ENCODE data around the gene MYH11.
"Not testable (repeated sequence)": the region's sequence is repeated elsewhere in the genome, so short reads cannot be mapped to it uniquely, and the experiment has no call there.

The MYH11 gene

GRCh38 chr16:15790458-15790857 is 66.4 kb downstream of the MYH11 start:
- Mint-ChIP-seq H3K9me3 (no peaks in the 10 kb centered on the region), H3K27me3 (no peaks in the 10 kb centered on the region)
- DNase-seq = no peak

GRCh38 chr16:15789816-15790215 is 67.0 kb downstream of the MYH11 start:
- not testable (repeated sequence) for H3K27me3 Mint-ChIP-seq

More at GRCh38 chr16:15790458-15790857, 66.4 kb downstream of the MYH11 start:
- no peaks in the 10 kb centered on the region for H3K36me3 Mint-ChIP-seq (ENCODE audit: low read depth)
- no peak overlapping the region for H3K27ac Mint-ChIP-seq
- no peaks in the 10 kb centered on the region for H3K4me1 Mint-ChIP-seq (ENCODE audit: low read depth)
- H3K4me3 Mint-ChIP-seq = no peak overlapping the region

GRCh38 chr16:15788846-15789239 is 68.0 kb downstream of the MYH11 start:
- no peak for DNase-seq
- Mint-ChIP-seq H3K27ac (no peak overlapping the region), H3K4me1 (ENCODE audit: low read depth) (no peaks in the 10 kb centered on the region), H3K9me3 (no peaks in the 10 kb centered on the region), H3K4me3 (no peak overlapping the region), H3K36me3 (ENCODE audit: low read depth) (no peaks in the 10 kb centered on the region), H3K27me3 (no peaks in the 10 kb centered on the region)

More at GRCh38 chr16:15789816-15790215, 67.0 kb downstream of the MYH11 start:
- H3K9me3 Mint-ChIP-seq; H3K36me3 Mint-ChIP-seq (ENCODE audit: low read depth); H3K27ac Mint-ChIP-seq; H3K4me1 Mint-ChIP-seq (ENCODE audit: low read depth); H3K4me3 Mint-ChIP-seq; DNase-seq: not testable (repeated sequence)

GRCh38 chr16:15786501-15786900 is 70.3 kb downstream of the MYH11 start:
- DNase-seq = no peak
- Mint-ChIP-seq H3K36me3 (ENCODE audit: low read depth) (no peaks in the 10 kb centered on the region), H3K9me3 (no peaks in the 10 kb centered on the region), H3K4me3 (no peak overlapping the region), H3K4me1 (ENCODE audit: low read depth) (no peaks in the 10 kb centered on the region), H3K27ac (no peak overlapping the region), H3K27me3 (no peaks in the 10 kb centered on the region)

GRCh38 chr16:15785386-15786059 is 71.3 kb downstream of the MYH11 start:
- no peak overlapping the region for H3K27ac Mint-ChIP-seq
- H3K36me3 Mint-ChIP-seq (ENCODE audit: low read depth) = no peaks in the 10 kb centered on the region
- H3K9me3 Mint-ChIP-seq = no peaks in the 10 kb centered on the region
- DNase-seq = no peak
- H3K4me3 Mint-ChIP-seq = no peak overlapping the region
- no peaks in the 10 kb centered on the region for H3K4me1 Mint-ChIP-seq (ENCODE audit: low read depth)
- no peaks in the 10 kb centered on the region for H3K27me3 Mint-ChIP-seq

- Mint-ChIP-seq H3K36me3 (ENCODE audit: low read depth) (no peaks in the 10 kb centered on the region), H3K4me1 (ENCODE audit: low read depth) (no peaks in the 10 kb centered on the region), H3K4me3 (no peak overlapping the region), H3K9me3 (no peaks in the 10 kb centered on the region), H3K27ac (no peak overlapping the region), H3K27me3 (no peaks in the 10 kb centered on the region)
- no peak for DNase-seq
These were observed 72.8 kb downstream of the MYH11 start for GRCh38 chr16:15783985-15784384.

- H3K36me3 Mint-ChIP-seq (ENCODE audit: low read depth) = no peaks in the 10 kb centered on the region
- H3K4me3 Mint-ChIP-seq = no peak overlapping the region
- no peaks in the 10 kb centered on the region for H3K9me3 Mint-ChIP-seq
- no peak for DNase-seq
- H3K4me1 Mint-ChIP-seq (ENCODE audit: low read depth) = no peaks in the 10 kb centered on the region
- no peaks in the 10 kb centered on the region for H3K27me3 Mint-ChIP-seq
- H3K27ac Mint-ChIP-seq = no peak overlapping the region
These were observed 74.1 kb downstream of the MYH11 start for GRCh38 chr16:15782573-15783365.

- Mint-ChIP-seq H3K9me3 (no peaks in the 10 kb centered on the region), H3K27ac (no peak overlapping the region), H3K4me1 (ENCODE audit: low read depth) (no peaks in the 10 kb centered on the region), H3K36me3 (ENCODE audit: low read depth) (no peaks in the 10 kb centered on the region), H3K27me3 (no peaks in the 10 kb centered on the region), H3K4me3 (no peak overlapping the region)
- no peak for DNase-seq
These were observed 75.2 kb downstream of the MYH11 start for GRCh38 chr16:15781650-15782049.

- Mint-ChIP-seq H3K27me3 (no peaks in the 10 kb centered on the region), H3K4me3 (no peak overlapping the region), H3K9me3 (no peaks in the 10 kb centered on the region), H3K36me3 (ENCODE audit: low read depth) (no peaks in the 10 kb centered on the region), H3K4me1 (ENCODE audit: low read depth) (no peaks in the 10 kb centered on the region), H3K27ac (no peak overlapping the region)
- no peak for DNase-seq
These were observed 76.0 kb downstream of the MYH11 start for GRCh38 chr16:15780805-15781204.

GRCh38 chr16:15779664-15780351 is 77.0 kb downstream of the MYH11 start:
- H3K4me1 Mint-ChIP-seq (ENCODE audit: low read depth) = no peaks in the 10 kb centered on the region
- H3K4me3 Mint-ChIP-seq = no peak overlapping the region
- no peak overlapping the region for H3K27ac Mint-ChIP-seq
- H3K9me3 Mint-ChIP-seq = no peaks in the 10 kb centered on the region
- H3K36me3 Mint-ChIP-seq (ENCODE audit: low read depth) = no peaks in the 10 kb centered on the region
- no peak for DNase-seq
- H3K27me3 Mint-ChIP-seq = no peaks in the 10 kb centered on the region

- Mint-ChIP-seq H3K4me3 (no peak overlapping the region), H3K36me3 (ENCODE audit: low read depth) (no peaks in the 10 kb centered on the region), H3K27ac (no peak overlapping the region), H3K9me3 (no peaks in the 10 kb centered on the region), H3K27me3 (no peaks in the 10 kb centered on the region), H3K4me1 (ENCODE audit: low read depth) (no peaks in the 10 kb centered on the region)
- no peak for DNase-seq
These were observed 77.7 kb downstream of the MYH11 start for GRCh38 chr16:15778999-15779614.

GRCh38 chr16:15778204-15778743 is 78.6 kb downstream of the MYH11 start:
- Mint-ChIP-seq H3K4me1 (ENCODE audit: low read depth) (no peaks in the 10 kb centered on the region), H3K9me3 (no peaks in the 10 kb centered on the region), H3K36me3 (ENCODE audit: low read depth) (no peaks in the 10 kb centered on the region), H3K4me3 (no peak overlapping the region), H3K27me3 (no peaks in the 10 kb centered on the region), H3K27ac (no peak overlapping the region)
- no peak for DNase-seq

- Mint-ChIP-seq H3K27me3 (no peaks in the 10 kb centered on the region), H3K9me3 (no peaks in the 10 kb centered on the region), H3K4me1 (ENCODE audit: low read depth) (no peaks in the 10 kb centered on the region), H3K4me3 (no peak overlapping the region), H3K27ac (no peak overlapping the region), H3K36me3 (ENCODE audit: low read depth) (no peaks in the 10 kb centered on the region)
- DNase-seq = no peak
These were observed 79.2 kb downstream of the MYH11 start for GRCh38 chr16:15777533-15778203.

GRCh38 chr16:15776572-15776971 is 80.3 kb downstream of the MYH11 start:
- H3K27me3 Mint-ChIP-seq = no peaks in the 10 kb centered on the region
- H3K27ac Mint-ChIP-seq = no peak overlapping the region

More at GRCh38 chr16:15776572-15776971, 80.3 kb downstream of the MYH11 start:
- Mint-ChIP-seq H3K4me3 (no peak overlapping the region), H3K9me3 (no peaks in the 10 kb centered on the region), H3K36me3 (ENCODE audit: low read depth) (no peaks in the 10 kb centered on the region), H3K4me1 (ENCODE audit: low read depth) (no peaks in the 10 kb centered on the region)
- no peak for DNase-seq
